HepG2 (cell line): ENCODE measurements around the gene CCDC117. TPM values are rescaled to one million over a fixed set of nuclear protein-coding genes. Genes with fewer than 3 reads are reported as not detected.
A peak's percentile ranks its signal among the peaks of the same experiment; 100 is the strongest.

ENCODE experiments used
- ARID3A ChIP-seq: IDR thresholded peaks from 2 replicates; pipeline ENCODE4 v1.6.1; 2012; ENCODE audit warnings: low read depth, low read length, improper control_type of control experiment
- BRD4 ChIP-seq: sonication (generic); formaldehyde crosslinking; IDR thresholded peaks from 2 replicates; pipeline ENCODE4 v1.4.0; 2020; ENCODE audit warnings: missing genetic modification reagents
- CEBPZ ChIP-seq: IDR thresholded peaks from 2 replicates; pipeline ENCODE4 v1.6.1; 2012; ENCODE audit warnings: low read length, improper control_type of control experiment
- DRAP1 ChIP-seq: IDR thresholded peaks from 2 replicates; pipeline ENCODE4 v1.6.1; 2016; ENCODE audit warnings: missing genetic modification reagents, missing compliant biosample characterization
- EEA1 ChIP-seq: sonication (generic); formaldehyde crosslinking; IDR thresholded peaks from 2 replicates; pipeline ENCODE4 v1.5.1; 2020; ENCODE audit warnings: mild to moderate bottlenecking, missing genetic modification reagents, borderline replicate concordance
- GATAD1 ChIP-seq: IDR thresholded peaks from 2 replicates; pipeline ENCODE4 v1.6.1; 2016; ENCODE audit warnings: missing genetic modification reagents, missing compliant biosample characterization
- NR2F2 ChIP-seq: IDR thresholded peaks from 2 replicates; pipeline ENCODE4 v1.6.1; 2012; ENCODE audit warnings: low read depth, inconsistent platforms, borderline replicate concordance
- ZNF124 ChIP-seq: sonication (generic); formaldehyde crosslinking; IDR thresholded peaks from 2 replicates; pipeline ENCODE4 v1.4.0; 2020; ENCODE audit warnings: missing genetic modification reagents
- ZNF142 ChIP-seq: sonication (generic); formaldehyde crosslinking; IDR thresholded peaks from 2 replicates; pipeline ENCODE4 v1.4.0; 2020; ENCODE audit warnings: missing genetic modification reagents
- ZNF225 ChIP-seq: sonication (generic); formaldehyde crosslinking; IDR thresholded peaks from 2 replicates; pipeline ENCODE4 v1.4.0; 2020; ENCODE audit warnings: mild to moderate bottlenecking, missing genetic modification reagents
- ZNF564 ChIP-seq: sonication (generic); formaldehyde crosslinking; IDR thresholded peaks from 2 replicates; pipeline ENCODE4 v1.8.1; 2023; ENCODE audit warnings: mild to moderate bottlenecking, missing genetic modification reagents
- ZNF569 ChIP-seq: sonication (generic); formaldehyde crosslinking; IDR thresholded peaks from 2 replicates; pipeline ENCODE4 v1.5.0; 2020; ENCODE audit warnings: mild to moderate bottlenecking, missing genetic modification reagents, moderate library complexity, borderline replicate concordance
- ZNF670 ChIP-seq: sonication (generic); formaldehyde crosslinking; IDR thresholded peaks from 2 replicates; pipeline ENCODE4 v1.8.0; 2022; ENCODE audit warnings: mild to moderate bottlenecking, missing genetic modification reagents, borderline replicate concordance
- ZXDC ChIP-seq: sonication (generic); formaldehyde crosslinking; IDR thresholded peaks from 2 replicates; pipeline ENCODE4 v1.5.0; 2020; ENCODE audit warnings: mild to moderate bottlenecking, missing genetic modification reagents
- polyA plus RNA-seq, 8 experiments: library from polyadenylated mRNA; depleted of rRNA in 3 of 8; stranded (reverse) in 7 of 8; unstranded in 1 of 8; fragments of >200 nt; fragmentation: Illumina TruSeq in 4 of 8; extraction: Trizol in 4 of 8; gene quantifications; 2 replicates each; pipeline versions ENCODE4 v1.2.1 to v1.2.3, GENCODE V29; 2011 to 2016; ENCODE audit warnings: low read depth in 4 of 8, missing spikeins in 1 of 8, mixed read lengths in 1 of 8; ENCODE audit not compliant: insufficient read depth in 1 of 8
- total RNA-seq, 5 experiments: library from RNA; depleted of rRNA; stranded (reverse); fragments of >200 nt; fragmentation: Illumina TruSeq; extraction: Trizol; gene quantifications; 2 replicates each; pipeline ENCODE4 v1.2.3, GENCODE V29; 2016; ENCODE audit warnings: low read depth in 1 of 5

CCDC117 gene
- total and polyA plus RNA-seq, 2 of the 13 experiments (the other 11 are each of a cell fraction or from before 2014, with no cell fraction given) = 12.6 to 34.2 TPM

GRCh38 chr22:28819253-28820096 is 47.0 kb downstream of the CCDC117 start (continued):
- TF ChIP-seq ZNF670 (CRISPR knock-in tag) (no peak), ZNF124 (CRISPR knock-in tag) (peak; percentile 6; the same call in 1 of the 2 replicates), DRAP1 (CRISPR knock-in tag) (0 out of 2 replicates have a peak, but pooled peaks have one; percentile 22), EEA1 (CRISPR knock-in tag) (no peak), ZNF225 (CRISPR knock-in tag) (no peak), ZXDC (CRISPR knock-in tag) (peak; percentile 83; the same call in 1 of the 2 replicates), ZNF569 (CRISPR knock-in tag) (no peak), NR2F2 (peak; percentile 49; the same call in 1 of the 2 replicates), ZNF564 (CRISPR knock-in tag) (no peak), BRD4 (CRISPR knock-in tag) (peak; percentile 73), ARID3A (no peak), ZNF142 (0 out of 2 replicates have a peak, but pooled peaks have one; percentile 20), GATAD1 (CRISPR knock-in tag) (no peak), CEBPZ (no peak)
